ENCODE measurements around the gene EMC6. TPM values are rescaled to one million over a fixed set of nuclear protein-coding genes. Genes with fewer than 3 reads are reported as not detected.

The EMC6 gene
- total and polyA plus RNA-seq, 2 of the 13 experiments (the other 11 are each of a cell fraction or from before 2014, with no cell fraction given), result 45.1 to 47.7 TPM

GRCh38 chr17:3667366-3668278 lies 990 bp upstream of the EMC6 start (continued):
- TF ChIP-seq NCOA2 (CRISPR knock-in tag; IDR thresholded peaks at IDR 0.05) (no peak; the same call in 1 of the 2 replicates), RFX3 (CRISPR knock-in tag; IDR thresholded peaks at IDR 0.05) (no peak), ZNF282 (IDR thresholded peaks at IDR 0.05; ENCODE audit: partially characterized antibody) (no peak), ZBTB2 (CRISPR knock-in tag; IDR thresholded peaks at IDR 0.05; ENCODE audit: low read depth) (no peak), PBX2 (CRISPR knock-in tag; IDR thresholded peaks at IDR 0.05) (no peak), BRD4 (CRISPR knock-in tag; IDR thresholded peaks at IDR 0.05) (no peak), ZNF335 (CRISPR knock-in tag; IDR thresholded peaks at IDR 0.05) (no peak), ZNF280D (CRISPR knock-in tag; IDR thresholded peaks at IDR 0.05) (peak; percentile 73; the same call in 1 of the 2 replicates), ZNF570 (CRISPR knock-in tag; IDR thresholded peaks at IDR 0.05; ENCODE audit: borderline replicate concordance) (no peak), TFDP2 (CRISPR knock-in tag; IDR thresholded peaks at IDR 0.05) (no peak), ZSCAN21 (CRISPR knock-in tag; IDR thresholded peaks at IDR 0.05; ENCODE audit: borderline replicate concordance) (no peak), ATF3 (CRISPR knock-in tag; IDR thresholded peaks at IDR 0.05) (peak; percentile 70), ZNF720 (CRISPR knock-in tag; IDR thresholded peaks at IDR 0.05) (no peak), ZNF747 (CRISPR knock-in tag; IDR thresholded peaks at IDR 0.05; ENCODE audit: borderline replicate concordance) (peak; percentile 42; the same call in 1 of the 2 replicates), IRF1 (CRISPR knock-in tag; IDR thresholded peaks at IDR 0.05; ENCODE audit: low read depth) (no peak), ZNF232 (CRISPR knock-in tag; IDR thresholded peaks at IDR 0.05; ENCODE audit: borderline replicate concordance) (peak; percentile 61; the same call in 1 of the 2 replicates), XRCC5 (optimal IDR thresholded peaks at IDR 0.05; ENCODE audit: low read length) (no peak), SOX13 (IDR thresholded peaks at IDR 0.05) (0 out of 2 replicates have a peak, but pooled peaks have one; percentile 10), SOX13 (CRISPR knock-in tag; conservative IDR thresholded peaks at IDR 0.05 in 1 of 2, IDR thresholded peaks at IDR 0.05 in 1 of 2) (no peak; a peak in 1 of 4 replicates), GABPA (IDR thresholded peaks at IDR 0.05; ENCODE audit: low read depth, low read length) (no peak), GABPA (CRISPR knock-in tag; IDR thresholded peaks at IDR 0.05; ENCODE audit: low read depth) (peak; percentile 49; the same call in 1 of the 2 replicates), NFATC3 (CRISPR knock-in tag; IDR thresholded peaks at IDR 0.05) (no peak)

Measured in HepG2 (cell line).